KMS-11 (cell line): ENCODE results near the gene MUC2.

Experiments used
- H2AFZ ChIP-seq: fragments of 200-600 bp; sonication (generic); 2 replicates; pipeline ENCODE4 v1.6.1; 2016; ENCODE audit warnings: antibody characterized with exemption, mixed run types, low read depth
- H3K27ac ChIP-seq: fragments of 200-600 bp; sonication (generic); 2 replicates; pipeline ENCODE4 v1.6.1; 2016; ENCODE audit warnings: mild to moderate bottlenecking, mixed run types
- H3K27me3 ChIP-seq: fragments of 200-600 bp; sonication (generic); 2 replicates; pipeline ENCODE4 v1.6.1; 2017; ENCODE audit warnings: mild to moderate bottlenecking, low read depth, mixed run types, moderate library complexity; ENCODE audit not compliant: insufficient read depth
- H3K36me3 ChIP-seq: fragments of 200-600 bp; sonication (generic); 2 replicates; pipeline ENCODE4 v1.6.1; 2017; ENCODE audit warnings: mild to moderate bottlenecking, mixed run types; ENCODE audit not compliant: insufficient read depth
- H3K4me1 ChIP-seq: fragments of 200-600 bp; sonication (generic); 2 replicates; pipeline ENCODE4 v1.6.1; 2016; ENCODE audit warnings: mild to moderate bottlenecking, low read depth, mixed run types; ENCODE audit not compliant: poor library complexity, severe bottlenecking
- H3K4me2 ChIP-seq: fragments of 200-600 bp; sonication (generic); 2 replicates; pipeline ENCODE4 v1.7.0; 2016; ENCODE audit warnings: mild to moderate bottlenecking, mixed run types
- H3K4me3 ChIP-seq: fragments of 200-600 bp; sonication (generic); IDR thresholded peaks from 2 replicates; pipeline ENCODE4 v1.6.1; 2017; ENCODE audit warnings: low read depth, low read length, mixed read lengths; ENCODE audit not compliant: insufficient read depth
- H3K79me2 ChIP-seq: fragments of 200-600 bp; sonication (generic); 2 replicates; pipeline ENCODE4 v1.6.1; 2016; ENCODE audit warnings: low read depth, mixed run types; ENCODE audit not compliant: insufficient read depth
- H3K9ac ChIP-seq: fragments of 200-600 bp; sonication (generic); 2 replicates; pipeline ENCODE4 v1.6.1; 2016; ENCODE audit warnings: mild to moderate bottlenecking, mixed run types
- H4K20me1 ChIP-seq: fragments of 200-600 bp; sonication (generic); 2 replicates; pipeline ENCODE4 v1.6.1; 2016; ENCODE audit warnings: mild to moderate bottlenecking, mixed run types; ENCODE audit not compliant: insufficient read depth
- CTCF ChIP-seq: fragments of 200-600 bp; sonication (generic); conservative IDR thresholded peaks from 2 replicates; pipeline ENCODE4 v1.6.1; 2017; ENCODE audit warnings: low read depth, mild to moderate bottlenecking, antibody characterized with exemption, low read length, moderate library complexity, mixed read lengths

The MUC2 gene

DNA sequence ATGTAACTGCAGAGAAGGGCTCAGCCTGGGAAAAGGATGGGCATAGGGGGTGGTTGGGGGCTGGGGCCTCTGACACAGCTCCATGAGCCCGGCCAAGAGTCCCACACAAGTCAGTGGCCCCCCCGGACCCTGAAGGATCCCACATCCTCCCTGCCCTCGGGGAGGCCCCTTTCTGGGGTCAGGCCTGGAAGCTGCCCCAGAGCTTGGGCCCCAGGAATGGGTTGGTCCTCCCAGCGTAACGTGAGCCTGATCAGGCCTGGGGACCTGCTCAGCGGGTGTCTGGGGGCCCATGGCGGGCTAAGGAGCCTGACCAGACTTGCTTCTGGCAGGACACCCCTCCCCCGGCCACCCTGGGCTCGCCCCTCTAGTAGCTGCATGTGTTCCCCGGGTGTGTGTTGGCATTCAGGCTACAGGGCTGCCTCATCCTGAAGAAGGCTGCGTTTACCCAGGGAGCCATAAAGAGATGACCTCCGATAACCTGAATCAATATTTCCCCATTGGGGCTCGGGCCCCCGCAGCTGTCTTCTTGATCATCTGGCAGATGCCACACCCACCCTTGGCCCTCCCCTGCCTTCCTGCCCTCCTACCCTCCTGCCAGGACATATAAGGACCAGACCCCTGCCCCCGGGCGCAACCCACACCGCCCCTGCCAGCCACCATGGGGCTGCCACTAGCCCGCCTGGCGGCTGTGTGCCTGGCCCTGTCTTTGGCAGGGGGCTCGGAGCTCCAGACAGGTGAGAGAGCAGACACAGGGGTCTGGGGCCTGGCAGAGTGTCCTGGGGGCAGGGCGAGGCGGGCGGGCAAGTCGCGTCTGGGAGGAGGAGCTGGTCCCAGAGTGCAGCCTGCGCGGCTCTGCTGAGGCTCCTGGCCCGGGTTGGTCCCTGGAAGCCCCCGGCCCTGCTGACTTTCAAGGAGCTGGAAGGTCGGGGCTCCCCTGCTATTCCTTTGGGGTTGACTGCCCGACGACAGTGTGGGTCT is at the start of gene MUC2:
Gene MUC2, plus strand, starts transcription at position 631 of the 978 bp plus-strand sequence.
- no peak for TF ChIP-seq CTCF
- H3K27ac ChIP-seq = no peak within 1 kb of the TSS
- H3K4me1 ChIP-seq = no peaks in the 10 kb centered on the region
- no peak within 1 kb of the TSS for H3K9ac ChIP-seq
- H3K4me3 ChIP-seq = no peak within 1 kb of the TSS
- H3K79me2 ChIP-seq = no peaks in the 10 kb centered on the region
- H2AFZ ChIP-seq = no peak within 1 kb of the TSS
- H3K4me2 ChIP-seq = no peak within 1 kb of the TSS
- no peaks in the 10 kb centered on the region for H3K36me3 ChIP-seq
- H4K20me1 ChIP-seq = no peaks in the 10 kb centered on the region
- peaks cover 52% of the 10 kb centered on the region for H3K27me3 ChIP-seq

GRCh38 chr11:1025410-1026162 is 49.1 kb upstream of the MUC2 start:
- H3K9ac ChIP-seq = no peak overlapping the region
- H3K4me1 ChIP-seq = no peaks in the 10 kb centered on the region
- TF ChIP-seq CTCF = no peak
- no peak overlapping the region for H2AFZ ChIP-seq
- H3K27ac ChIP-seq = no peak overlapping the region
- H3K27me3 ChIP-seq = peaks cover 5% of the 10 kb centered on the region; the same call in 1 of the 2 replicates
- H3K79me2 ChIP-seq = no peaks in the 10 kb centered on the region
- no peak overlapping the region for H3K4me3 ChIP-seq
- no peaks in the 10 kb centered on the region for H3K36me3 ChIP-seq
- H3K4me2 ChIP-seq = no peak overlapping the region
- no peaks in the 10 kb centered on the region for H4K20me1 ChIP-seq

DNA sequence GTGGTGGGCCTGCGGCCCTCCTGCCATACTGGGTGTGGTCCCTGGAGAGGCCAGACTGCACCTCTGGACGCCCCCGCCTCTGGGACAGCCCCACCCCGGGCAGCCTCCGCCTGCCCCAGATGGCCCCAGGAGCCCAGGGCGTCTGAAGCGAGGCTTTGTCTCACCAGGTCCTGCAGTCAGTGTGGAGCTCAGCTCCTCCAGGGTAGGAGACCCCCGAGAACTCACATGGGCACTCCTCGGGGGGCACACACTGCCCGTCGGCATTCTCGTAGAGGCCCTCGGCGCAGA is 48.6 kb upstream of the MUC2 start:
- Histone ChIP-seq H4K20me1 (no peaks in the 10 kb centered on the region), H3K27me3 (peaks cover 5% of the 10 kb centered on the region; the same call in 1 of the 2 replicates), H3K4me1 (no peaks in the 10 kb centered on the region), H3K79me2 (no peaks in the 10 kb centered on the region), H3K27ac (no peak overlapping the region), H3K4me2 (no peak overlapping the region), H3K36me3 (no peaks in the 10 kb centered on the region), H3K9ac (no peak overlapping the region), H2AFZ (no peak overlapping the region), H3K4me3 (no peak overlapping the region)
- no peak for TF ChIP-seq CTCF

GRCh38 chr11:1026641-1027482 is 47.8 kb upstream of the MUC2 start:
- no peak overlapping the region for H3K4me3 ChIP-seq
- peaks cover 5% of the 10 kb centered on the region; the same call in 1 of the 2 replicates for H3K27me3 ChIP-seq
- no peaks in the 10 kb centered on the region for H3K36me3 ChIP-seq
- H3K4me2 ChIP-seq = no peak overlapping the region
- no peak overlapping the region for H2AFZ ChIP-seq
- no peak for TF ChIP-seq CTCF
- no peaks in the 10 kb centered on the region for H3K79me2 ChIP-seq
- no peak overlapping the region for H3K9ac ChIP-seq
- H3K4me1 ChIP-seq = no peaks in the 10 kb centered on the region
- no peak overlapping the region for H3K27ac ChIP-seq
- no peaks in the 10 kb centered on the region for H4K20me1 ChIP-seq
